ENCODE results near the gene AFAP1L2. TPM values are rescaled to one million over a fixed set of nuclear protein-coding genes. Genes with fewer than 3 reads are reported as not detected.
A peak's percentile ranks its signal among the peaks of the same experiment; 100 is the strongest.

The AFAP1L2 gene
- total RNA-seq, 6 experiments from 2014 or later = 0.07 to 0.09 TPM; not detected in 4

- TF ChIP-seq, protein P1, sequence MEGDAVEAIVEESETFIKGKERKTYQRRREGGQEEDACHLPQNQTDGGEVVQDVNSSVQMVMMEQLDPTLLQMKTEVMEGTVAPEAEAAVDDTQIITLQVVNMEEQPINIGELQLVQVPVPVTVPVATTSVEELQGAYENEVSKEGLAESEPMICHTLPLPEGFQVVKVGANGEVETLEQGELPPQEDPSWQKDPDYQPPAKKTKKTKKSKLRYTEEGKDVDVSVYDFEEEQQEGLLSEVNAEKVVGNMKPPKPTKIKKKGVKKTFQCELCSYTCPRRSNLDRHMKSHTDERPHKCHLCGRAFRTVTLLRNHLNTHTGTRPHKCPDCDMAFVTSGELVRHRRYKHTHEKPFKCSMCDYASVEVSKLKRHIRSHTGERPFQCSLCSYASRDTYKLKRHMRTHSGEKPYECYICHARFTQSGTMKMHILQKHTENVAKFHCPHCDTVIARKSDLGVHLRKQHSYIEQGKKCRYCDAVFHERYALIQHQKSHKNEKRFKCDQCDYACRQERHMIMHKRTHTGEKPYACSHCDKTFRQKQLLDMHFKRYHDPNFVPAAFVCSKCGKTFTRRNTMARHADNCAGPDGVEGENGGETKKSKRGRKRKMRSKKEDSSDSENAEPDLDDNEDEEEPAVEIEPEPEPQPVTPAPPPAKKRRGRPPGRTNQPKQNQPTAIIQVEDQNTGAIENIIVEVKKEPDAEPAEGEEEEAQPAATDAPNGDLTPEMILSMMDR (IDR thresholded peaks at IDR 0.05) = no peak
- peaks cover 26% of the 10 kb centered on the region for H3K4me1 Mint-ChIP-seq (ENCODE audit: low read depth)
- peak overlapping the region; percentile 76 for H3K27ac Mint-ChIP-seq
- no peak for DNase-seq
- H3K27me3 Mint-ChIP-seq (ENCODE audit: insufficient read depth) = peaks cover 20% of the 10 kb centered on the region
- H3K36me3 Mint-ChIP-seq (ENCODE audit: low read depth) = no peaks in the 10 kb centered on the region
- peak overlapping the region; percentile 86; the same call in 1 of the 2 replicates for H3K4me3 Mint-ChIP-seq
- no peaks in the 10 kb centered on the region for H3K9me3 Mint-ChIP-seq
Measured at GRCh38 chr10:114303556-114303955, 100.7 kb downstream of the AFAP1L2 start.

GRCh38 chr10:114301951-114302710, 102.2 kb downstream of the AFAP1L2 start:
- H3K4me1 Mint-ChIP-seq (ENCODE audit: low read depth) = peaks cover 23% of the 10 kb centered on the region
- DNase-seq = no peak
- no peaks in the 10 kb centered on the region for H3K36me3 Mint-ChIP-seq (ENCODE audit: low read depth)
- H3K27ac Mint-ChIP-seq = no peak overlapping the region
- H3K27me3 Mint-ChIP-seq (ENCODE audit: insufficient read depth) = peaks cover 26% of the 10 kb centered on the region
- H3K4me3 Mint-ChIP-seq = no peak overlapping the region
- TF ChIP-seq, protein P1 (IDR thresholded peaks at IDR 0.05) = 0 out of 2 replicates have a peak, but pooled peaks have one; percentile 6
- no peaks in the 10 kb centered on the region for H3K9me3 Mint-ChIP-seq

DNA sequence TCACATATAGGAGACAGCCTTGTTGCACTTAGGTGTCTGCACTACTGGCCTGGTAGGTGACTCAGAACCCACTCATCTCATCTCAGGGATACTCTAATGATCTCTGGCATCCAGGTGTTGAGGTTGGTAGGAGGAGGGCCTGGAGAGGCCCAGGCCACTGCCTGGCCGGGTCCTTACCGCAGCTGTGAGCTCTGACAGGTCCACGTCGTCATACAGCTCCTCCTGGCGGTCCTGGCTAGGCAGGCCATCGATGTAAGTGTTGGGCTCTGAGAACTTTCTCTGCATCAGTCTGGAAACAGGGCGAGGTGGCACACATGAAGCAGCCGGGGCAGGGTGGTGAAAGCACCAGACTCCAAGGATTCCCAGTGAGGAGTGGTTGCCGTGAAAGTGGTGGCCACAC, 103.1 kb downstream of the AFAP1L2 start:
- peaks cover 26% of the 10 kb centered on the region for H3K27me3 Mint-ChIP-seq (ENCODE audit: insufficient read depth)
- no peak overlapping the region for H3K4me3 Mint-ChIP-seq
- peaks cover 1% of the 10 kb centered on the region; the same call in 1 of the 2 replicates for H3K36me3 Mint-ChIP-seq (ENCODE audit: low read depth)
- H3K4me1 Mint-ChIP-seq (ENCODE audit: low read depth) = peaks cover 13% of the 10 kb centered on the region
- H3K27ac Mint-ChIP-seq = no peak overlapping the region
- DNase-seq = no peak
- TF ChIP-seq, protein P1 (IDR thresholded peaks at IDR 0.05) = no peak
- peaks cover 7% of the 10 kb centered on the region for H3K9me3 Mint-ChIP-seq

- peaks cover 18% of the 10 kb centered on the region for H3K9me3 Mint-ChIP-seq
Measured at GRCh38 chr10:114300036-114300645, 104.2 kb downstream of the AFAP1L2 start.

GRCh38 chr10:114297136-114297705, 107.1 kb downstream of the AFAP1L2 start:
- no peak overlapping the region for H3K4me3 Mint-ChIP-seq
- H3K9me3 Mint-ChIP-seq = peaks cover 26% of the 10 kb centered on the region
- H3K36me3 Mint-ChIP-seq (ENCODE audit: low read depth) = peaks cover 17% of the 10 kb centered on the region; the same call in 1 of the 2 replicates

More at GRCh38 chr10:114300036-114300645, 104.2 kb downstream of the AFAP1L2 start:
- Mint-ChIP-seq H3K27ac (no peak overlapping the region), H3K36me3 (ENCODE audit: low read depth) (peaks cover 10% of the 10 kb centered on the region; the same call in 1 of the 2 replicates), H3K4me3 (no peak overlapping the region), H3K27me3 (ENCODE audit: insufficient read depth) (peaks cover 26% of the 10 kb centered on the region), H3K4me1 (ENCODE audit: low read depth) (peaks cover 12% of the 10 kb centered on the region)
- no peak for DNase-seq
- TF ChIP-seq, protein P1 (IDR thresholded peaks at IDR 0.05) = no peak

More at GRCh38 chr10:114297136-114297705, 107.1 kb downstream of the AFAP1L2 start:
- no peak for DNase-seq
- Mint-ChIP-seq H3K27me3 (ENCODE audit: insufficient read depth) (peaks cover 29% of the 10 kb centered on the region), H3K4me1 (ENCODE audit: low read depth) (no peaks in the 10 kb centered on the region), H3K27ac (no peak overlapping the region)
- TF ChIP-seq, protein P1 (IDR thresholded peaks at IDR 0.05) = no peak

Measured in HFFc6 (cell line).